Caco-2 (cell line): ENCODE results near the gene ADM2. TPM values are rescaled to one million over a fixed set of nuclear protein-coding genes. Genes with fewer than 3 reads are reported as not detected.

Experiments used
- BruUV-seq: library from RNA; stranded (reverse); fragments of 400-500 nt; replicated peaks from 2 replicates; lab custom pipeline; 2021; lab: Mats Ljungman, UMichigan
- CTCF ChIA-PET: fragments of 300-600 bp; sonication (Branson Sonifier 250); formaldehyde crosslinking; loops from one replicate; lab custom pipeline; 2022; ENCODE audit warnings: antibody characterized with exemption; lab: Charles Lee
- POLR2A ChIA-PET: fragments of 300-600 bp; sonication (Branson Sonifier 250); formaldehyde crosslinking; loops from one replicate; lab custom pipeline; 2022; ENCODE audit warnings: antibody characterized with exemption; lab: Charles Lee
- DNase-seq, 2 experiments: peaks; one replicate each; pipeline versions ENCODE4 v3.0.0 to v3.0.0-alpha.2; 2020 to 2022
- H3K27me3 ChIP-seq: replicated peaks from 2 replicates; pipeline ENCODE4 v1.6.0; 2011; ENCODE audit warnings: low read length; ENCODE audit not compliant: control insufficient read depth, insufficient read depth
- H3K36me3 ChIP-seq: 2 replicates; pipeline ENCODE4 v1.5.1; 2011; ENCODE audit warnings: low read length; ENCODE audit not compliant: control insufficient read depth, insufficient read depth
- H3K4me1 ChIP-seq: fragments of 250-450 bp; sonication (Bioruptor Pico); 2 replicates; pipeline ENCODE4 v1.5.1; 2020; ENCODE audit warnings: mild to moderate bottlenecking
- H3K4me3 ChIP-seq: 2 replicates; pipeline ENCODE4 v1.5.1; 2011; ENCODE audit warnings: low read depth, mild to moderate bottlenecking, control low read depth, low read length
- H3K9me3 ChIP-seq: fragments of 250-450 bp; sonication (Bioruptor Pico); 2 replicates; pipeline ENCODE4 v1.5.1; 2020; ENCODE audit warnings: mild to moderate bottlenecking, moderate library complexity
- H3K27ac Mint-ChIP-seq: one replicate; pipeline ENCODE4 v1.8.0; 2022; ENCODE audit warnings: mixed read lengths; ENCODE audit not compliant: unreplicated experiment
- H3K27me3 Mint-ChIP-seq: one replicate; pipeline ENCODE4 v1.8.0; 2022; ENCODE audit warnings: mixed read lengths; ENCODE audit not compliant: insufficient read depth, unreplicated experiment
- H3K36me3 Mint-ChIP-seq: one replicate; pipeline ENCODE4 v1.8.0; 2022; ENCODE audit warnings: mild to moderate bottlenecking, mixed read lengths; ENCODE audit not compliant: insufficient read depth, unreplicated experiment
- H3K4me1 Mint-ChIP-seq: one replicate; pipeline ENCODE4 v1.8.0; 2022; ENCODE audit warnings: low read depth, mixed read lengths; ENCODE audit not compliant: unreplicated experiment
- H3K4me3 Mint-ChIP-seq: one replicate; pipeline ENCODE4 v1.8.0; 2022; ENCODE audit warnings: mild to moderate bottlenecking, moderate library complexity, mixed read lengths; ENCODE audit not compliant: unreplicated experiment
- H3K9me3 Mint-ChIP-seq: one replicate; pipeline ENCODE4 v1.8.0; 2022; ENCODE audit warnings: mixed read lengths; ENCODE audit not compliant: unreplicated experiment
- intact Hi-C: fragments of 100-400 bp; cut with micrococcal nuclease; formaldehyde crosslinking; loops from one replicate; pipeline ENCODE4 v1.10.0; 2022; ENCODE audit not compliant: unreplicated experiment
- total RNA-seq: library from RNA; stranded (reverse); gene quantifications from 2 replicates; pipeline ENCODE4 v1.2.3, GENCODE V29; 2022
- TF ChIP-seq, protein P1 (sequence below), 2 experiments: fragments of 200-600 bp in 1 of 2; IDR thresholded peaks; 1 replicate in 1 of 2; 2 replicates in 1 of 2; pipeline versions ENCODE4 v1.5.1 to v1.8.0; 2011 to 2022; ENCODE audit warnings: antibody characterized with exemption in 1 of 2, control low read depth in 1 of 2, inconsistent platforms in 1 of 2, low read depth in 1 of 2, low read length in 1 of 2, mild to moderate bottlenecking in 1 of 2, moderate library complexity in 1 of 2; ENCODE audit not compliant: insufficient read depth in 1 of 2, severe bottlenecking in 1 of 2, unreplicated experiment in 1 of 2

Gene ADM2
- total RNA-seq, 1 experiment from 2014 or later = 30.5 TPM

DNA sequence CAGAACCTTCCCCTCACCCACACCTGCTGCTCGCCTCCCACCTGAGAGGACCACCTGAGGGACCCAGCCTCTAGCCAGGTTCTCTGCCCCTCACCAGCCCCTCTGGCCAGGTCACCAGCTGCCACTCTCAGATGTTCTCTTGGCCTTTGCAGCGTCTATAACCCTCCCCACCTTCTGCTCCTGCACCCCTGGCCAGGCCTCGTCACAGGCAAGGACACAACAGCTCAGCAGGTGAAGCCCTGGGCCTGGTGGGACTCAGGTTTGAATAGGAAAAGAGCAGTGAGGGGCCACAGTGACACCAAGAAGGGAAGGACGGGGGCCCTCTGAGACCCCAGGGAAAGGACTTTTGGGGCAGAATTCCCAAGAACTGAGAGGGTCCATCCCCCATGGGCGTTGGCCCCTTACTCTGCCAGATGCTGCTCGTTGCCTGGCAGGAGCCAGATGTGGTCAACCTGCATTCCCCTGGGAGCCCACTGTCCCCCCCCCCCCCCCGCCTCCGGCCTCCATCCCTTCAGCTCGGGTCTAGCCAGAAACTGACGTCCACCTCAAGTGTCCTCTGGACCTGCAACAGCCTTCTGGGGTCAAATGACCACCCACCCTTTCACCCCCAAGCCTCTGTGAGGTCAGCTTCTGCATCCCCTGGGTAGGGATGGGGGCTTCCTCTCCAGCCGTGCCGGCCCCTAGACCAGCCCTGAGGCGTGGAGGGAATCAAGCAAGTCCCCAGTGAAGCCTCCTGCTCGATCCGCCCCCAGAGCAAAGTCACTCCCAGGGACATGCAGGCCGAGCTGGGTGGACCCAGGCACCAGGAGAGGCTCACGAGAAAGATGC, 35.2 kb upstream of the ADM2 start:
- H3K4me1 ChIP-seq = no peaks in the 10 kb centered on the region
- Mint-ChIP-seq H3K4me3 (no peak overlapping the region), H3K27me3 (no peaks in the 10 kb centered on the region), H3K9me3 (no peaks in the 10 kb centered on the region), H3K36me3 (peaks cover 97% of the 10 kb centered on the region), H3K27ac (no peak overlapping the region), H3K4me1 (no peaks in the 10 kb centered on the region)
- ChIA-PET CTCF (no interaction called here), POLR2A (no interaction called here)
- no peaks in the 10 kb centered on the region for H3K9me3 ChIP-seq
- H3K27me3 ChIP-seq = no peaks in the 10 kb centered on the region
- no peak overlapping the region for H3K4me3 ChIP-seq
- TF ChIP-seq, protein P1, sequence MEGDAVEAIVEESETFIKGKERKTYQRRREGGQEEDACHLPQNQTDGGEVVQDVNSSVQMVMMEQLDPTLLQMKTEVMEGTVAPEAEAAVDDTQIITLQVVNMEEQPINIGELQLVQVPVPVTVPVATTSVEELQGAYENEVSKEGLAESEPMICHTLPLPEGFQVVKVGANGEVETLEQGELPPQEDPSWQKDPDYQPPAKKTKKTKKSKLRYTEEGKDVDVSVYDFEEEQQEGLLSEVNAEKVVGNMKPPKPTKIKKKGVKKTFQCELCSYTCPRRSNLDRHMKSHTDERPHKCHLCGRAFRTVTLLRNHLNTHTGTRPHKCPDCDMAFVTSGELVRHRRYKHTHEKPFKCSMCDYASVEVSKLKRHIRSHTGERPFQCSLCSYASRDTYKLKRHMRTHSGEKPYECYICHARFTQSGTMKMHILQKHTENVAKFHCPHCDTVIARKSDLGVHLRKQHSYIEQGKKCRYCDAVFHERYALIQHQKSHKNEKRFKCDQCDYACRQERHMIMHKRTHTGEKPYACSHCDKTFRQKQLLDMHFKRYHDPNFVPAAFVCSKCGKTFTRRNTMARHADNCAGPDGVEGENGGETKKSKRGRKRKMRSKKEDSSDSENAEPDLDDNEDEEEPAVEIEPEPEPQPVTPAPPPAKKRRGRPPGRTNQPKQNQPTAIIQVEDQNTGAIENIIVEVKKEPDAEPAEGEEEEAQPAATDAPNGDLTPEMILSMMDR (IDR thresholded peaks at IDR 0.05; ENCODE audit: insufficient read depth in 1 of 2, low read depth in 1 of 2, low read length in 1 of 2, severe bottlenecking in 1 of 2, unreplicated experiment in 1 of 2) = no peak
- no peak for DNase-seq
- H3K36me3 ChIP-seq = no peaks in the 10 kb centered on the region
- BruUV-seq = no TSS peak
- intact Hi-C loops = no loop called here

DNA sequence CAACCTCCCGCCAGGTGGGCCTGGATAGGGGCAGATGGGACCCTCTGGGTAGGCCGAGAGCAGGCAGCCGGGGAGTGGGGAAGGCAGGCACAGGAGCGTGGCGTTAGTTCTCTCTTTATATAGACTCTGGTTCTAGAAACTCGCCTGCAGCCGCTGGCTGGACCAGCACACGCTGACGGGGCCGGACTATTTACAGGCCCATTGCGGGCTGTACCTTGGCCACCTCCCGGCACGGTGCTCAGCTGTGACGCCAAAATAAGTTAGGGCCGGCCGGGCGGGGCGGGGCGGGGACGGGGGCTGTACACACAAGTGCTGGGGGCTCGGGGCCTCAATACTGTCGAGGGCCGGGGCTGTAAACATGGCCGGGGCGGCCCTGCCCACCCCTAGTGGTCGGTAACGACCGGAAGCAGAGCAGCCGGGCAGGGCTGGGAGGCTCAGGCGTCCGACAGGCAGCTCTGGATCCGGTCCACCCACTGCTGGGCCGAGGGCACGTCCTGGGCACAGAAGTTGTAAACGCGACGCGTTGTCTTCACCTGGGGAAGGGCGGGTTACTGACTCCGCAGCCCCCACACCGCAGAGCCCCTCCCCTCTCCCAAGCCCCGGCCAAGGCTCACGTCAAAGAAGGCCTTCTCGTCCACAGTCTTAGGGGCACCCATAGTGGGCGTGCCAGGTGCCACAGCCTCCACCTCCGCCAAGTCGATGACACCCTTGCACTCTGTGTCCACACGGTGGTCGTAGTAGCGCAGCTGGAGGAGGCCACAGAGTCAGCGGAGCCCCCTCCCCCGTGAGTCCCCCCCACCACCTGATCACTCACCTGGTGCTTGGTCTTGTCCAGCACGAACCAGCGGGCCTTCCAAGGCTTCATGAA, 34.4 kb upstream of the ADM2 start:
- no peaks in the 10 kb centered on the region for H3K36me3 ChIP-seq

More for the DNA sequence above, 34.4 kb upstream of the ADM2 start:
- Mint-ChIP-seq H3K27ac (no peak overlapping the region), H3K4me1 (no peaks in the 10 kb centered on the region), H3K36me3 (peaks cover 95% of the 10 kb centered on the region), H3K4me3 (no peak overlapping the region), H3K9me3 (no peaks in the 10 kb centered on the region), H3K27me3 (no peaks in the 10 kb centered on the region)
- H3K27me3 ChIP-seq = no peaks in the 10 kb centered on the region
- no peaks in the 10 kb centered on the region for H3K9me3 ChIP-seq
- CTCF ChIA-PET = no interaction called here
- no peaks in the 10 kb centered on the region for H3K4me1 ChIP-seq
- H3K4me3 ChIP-seq = no peak overlapping the region
- intact Hi-C loops = no loop called here
- POLR2A ChIA-PET = no interaction called here
- no TSS peak for BruUV-seq
- TF ChIP-seq, protein P1 (IDR thresholded peaks at IDR 0.05; ENCODE audit: insufficient read depth in 1 of 2, low read depth in 1 of 2, low read length in 1 of 2, severe bottlenecking in 1 of 2, unreplicated experiment in 1 of 2) = no peak
- no peak for DNase-seq
